Aortic smooth muscle cell (primary cell): ENCODE measurements around the gene ZNF420. TPM values are rescaled to one million over a fixed set of nuclear protein-coding genes. Genes with fewer than 3 reads are reported as not detected.

Experiments
- total RNA-seq: library from RNA; depleted of rRNA; stranded (reverse); fragments of >200 nt; gene quantifications from 2 replicates; pipeline ENCODE4 v1.2.3, GENCODE V29; 2014

ZNF420 gene
- total RNA-seq, result 6.2 and 7.7 TPM in 2 replicates

GRCh38 chr19:37077934-37078716 lies at the start of gene ZNF420:
ZNF420 (plus strand) TSS chr19:37078433; CDS start chr19:37089119, 10,686 bp downstream.

GRCh38 chr19:37172368-37173366 lies 94.4 kb downstream of the ZNF420 start, which contains the start of gene ZNF585A:
ZNF585A (minus strand) TSS chr19:37172695; CDS start chr19:37169910, 2,785 bp downstream.

Other genes starting within 250 kb of the ZNF420 start
- 8.2 and 9.3 TPM in 2 replicates for gene ZNF790, start 240.0 kb upstream of the ZNF420 start, total RNA-seq
- gene ZNF345, start 227.6 kb upstream of the ZNF420 start, total RNA-seq, result 1.8 and 2.2 TPM in 2 replicates
- gene ZNF829, start 162.1 kb upstream of the ZNF420 start, total RNA-seq, result 2.7 and 3.4 TPM in 2 replicates
- 14.9 and 16.0 TPM in 2 replicates for gene ZNF568, start 162.1 kb upstream of the ZNF420 start, total RNA-seq
- 5.4 and 8.1 TPM in 2 replicates for gene ZNF585A, start 94.3 kb downstream of the ZNF420 start, total RNA-seq
- gene ZNF585B, start 132.1 kb downstream of the ZNF420 start, total RNA-seq, result 18.0 and 19.5 TPM in 2 replicates
- gene ZNF383, start 139.8 kb downstream of the ZNF420 start, total RNA-seq, result 4.7 and 5.3 TPM in 2 replicates